Stimulated activated effector memory CD8-positive, alpha-beta T cell treated with anti-CD3 and anti-CD28 coated beads, Interleukin-12 subunit alpha, Interleukin-12 subunit beta, amount 100 ng/mL, for 72 hours (primary cell): ENCODE results near the gene ZG16B.

Experiments
- ATAC-seq: fragments of 150-1000 bp; cut with Tn5 transposase; 2 replicates; pipeline ENCODE4 v1.10.0; 2021
- DNase-seq, 2 donors: peaks; one replicate each; pipeline ENCODE4 v3.0.0; 2021 to 2022; ENCODE audit warnings: low spot score in 2 of 2
- H3K27ac Mint-ChIP-seq: one replicate; pipeline ENCODE4 v1.8.0; 2022; ENCODE audit warnings: mild to moderate bottlenecking, mixed read lengths
- H3K36me3 Mint-ChIP-seq: one replicate; pipeline ENCODE4 v1.8.0; 2022; ENCODE audit warnings: mild to moderate bottlenecking, mixed read lengths
- H3K4me1 Mint-ChIP-seq: one replicate; pipeline ENCODE4 v1.8.0; 2022; ENCODE audit warnings: mixed read lengths
- H3K4me3 Mint-ChIP-seq: one replicate; pipeline ENCODE4 v1.8.0; 2022; ENCODE audit warnings: mild to moderate bottlenecking, mixed read lengths
- H3K9me3 Mint-ChIP-seq: one replicate; pipeline ENCODE4 v1.8.0; 2022; ENCODE audit warnings: mixed read lengths

The ZG16B gene

DNA sequence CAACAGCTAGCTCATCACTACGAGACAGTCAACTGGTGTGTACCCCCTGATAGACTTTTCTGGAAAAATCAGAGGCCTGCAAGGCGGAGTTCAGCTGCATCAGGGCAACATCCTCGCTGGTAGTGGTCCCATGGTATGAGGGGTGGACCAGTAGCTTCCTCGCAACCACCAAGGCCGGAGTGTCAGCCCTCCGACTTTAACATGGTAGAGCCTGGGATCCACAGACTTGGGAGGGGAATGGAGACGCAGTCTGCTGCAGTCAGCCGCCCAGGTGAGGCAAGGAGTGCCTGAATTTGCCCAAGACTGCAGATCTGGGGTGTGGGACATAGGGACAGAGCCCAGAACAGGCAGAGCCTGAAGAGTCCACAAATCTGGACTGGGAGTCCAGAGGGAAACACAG is 13.4 kb downstream of the ZG16B start:
- no peak overlapping the region for H3K4me3 Mint-ChIP-seq
- peaks cover 8% of the 10 kb centered on the region for H3K36me3 Mint-ChIP-seq
- H3K27ac Mint-ChIP-seq, result no peak overlapping the region
- H3K9me3 Mint-ChIP-seq, result no peaks in the 10 kb centered on the region
- DNase-seq (no peak), ATAC-seq (no peak)
- peaks cover 73% of the 10 kb centered on the region for H3K4me1 Mint-ChIP-seq

- ATAC-seq (peak; percentile 15), DNase-seq (no peak)
- peaks cover 8% of the 10 kb centered on the region for H3K36me3 Mint-ChIP-seq
- H3K4me3 Mint-ChIP-seq, result no peak overlapping the region
- no peaks in the 10 kb centered on the region for H3K9me3 Mint-ChIP-seq
- H3K4me1 Mint-ChIP-seq, result peaks cover 66% of the 10 kb centered on the region
- H3K27ac Mint-ChIP-seq, result peak overlapping the region; percentile 15
Measured at GRCh38 chr16:2845116-2845515, 15.0 kb downstream of the ZG16B start.

DNA sequence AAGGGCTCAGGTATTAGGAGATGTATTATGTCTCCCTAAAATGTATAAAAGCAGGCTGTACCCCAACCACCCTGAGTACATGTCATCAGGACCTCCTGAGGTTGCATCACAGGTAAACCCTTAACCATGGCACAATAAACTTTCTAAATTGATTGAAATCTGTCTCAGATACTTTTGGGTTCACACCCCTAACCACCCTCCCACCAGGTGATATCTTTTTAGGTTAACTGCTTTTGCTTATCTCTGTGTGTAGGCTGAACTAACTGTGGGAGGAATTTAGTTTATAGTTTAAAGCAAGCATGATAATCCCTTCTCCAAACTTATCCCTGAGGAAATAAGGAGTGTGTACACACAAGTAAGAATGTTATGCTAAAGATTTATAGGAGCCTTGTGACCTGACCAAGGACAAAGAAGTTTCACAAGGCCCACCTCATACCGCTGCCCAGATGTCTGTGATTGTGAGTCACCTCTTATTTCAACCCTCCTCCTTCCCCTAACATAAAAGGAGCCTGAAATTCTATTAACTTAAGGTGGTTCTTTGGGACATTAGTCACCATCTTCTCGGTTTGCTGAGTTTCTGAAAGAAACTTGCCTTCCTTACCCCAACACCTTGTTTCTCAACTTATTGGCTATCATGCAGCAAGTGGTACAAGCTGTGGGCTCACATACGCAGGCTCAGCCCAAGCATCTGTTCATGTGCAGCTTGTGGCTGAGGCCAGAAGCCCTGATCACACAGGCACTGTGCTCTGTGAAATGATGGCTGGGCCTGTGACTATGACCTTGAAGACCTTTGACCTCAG is 16.6 kb downstream of the ZG16B start:
- Mint-ChIP-seq H3K27ac (peak overlapping the region; percentile 44), H3K4me1 (peaks cover 56% of the 10 kb centered on the region), H3K36me3 (peaks cover 8% of the 10 kb centered on the region), H3K9me3 (no peaks in the 10 kb centered on the region), H3K4me3 (peak overlapping the region; percentile 25)
- DNase-seq (no peak), ATAC-seq (peak; percentile 87)

DNA sequence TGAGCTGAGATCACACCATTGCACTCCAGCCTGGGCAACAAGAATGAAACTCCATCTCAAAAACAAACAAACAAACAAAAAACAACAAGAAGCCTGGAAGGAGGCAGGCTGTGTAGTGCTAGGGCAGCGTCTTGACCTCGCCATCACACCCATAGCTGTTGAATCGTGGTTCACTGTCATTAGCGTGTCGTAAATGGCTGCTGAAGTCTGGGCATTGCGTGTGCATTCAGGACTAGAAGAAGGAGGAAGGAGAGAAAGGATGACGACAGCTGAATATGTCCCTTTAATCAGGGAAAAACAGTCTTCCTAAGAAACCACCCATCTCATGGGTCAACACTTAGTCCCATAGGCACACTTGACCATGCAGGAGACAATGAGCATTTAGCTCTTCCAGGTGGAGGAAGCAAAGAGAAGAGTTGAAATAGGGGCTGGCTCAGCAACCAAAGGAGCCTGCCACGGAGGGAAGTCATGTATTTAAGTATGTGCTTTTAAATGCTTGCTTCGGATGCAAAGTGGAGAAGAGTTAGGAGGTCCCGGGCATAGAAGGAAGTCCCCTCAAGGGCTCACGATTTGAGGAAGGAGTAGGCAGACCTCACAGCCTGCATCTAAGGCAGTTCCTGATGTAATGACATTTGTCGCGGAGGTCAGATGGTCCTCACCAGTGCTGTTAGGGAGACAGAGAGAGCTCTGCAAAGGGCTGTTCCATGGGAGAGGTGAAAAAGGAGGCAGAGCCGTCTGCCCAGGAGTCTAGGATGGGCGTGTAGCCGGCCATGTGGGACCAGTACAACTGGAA is 19.0 kb downstream of the ZG16B start:
- Mint-ChIP-seq H3K27ac (no peak overlapping the region), H3K4me1 (peaks cover 42% of the 10 kb centered on the region), H3K4me3 (no peak overlapping the region), H3K9me3 (peaks cover 2% of the 10 kb centered on the region), H3K36me3 (no peaks in the 10 kb centered on the region)
- no peak for DNase-seq
- ATAC-seq, result no peak

GRCh38 chr16:2852003-2852730 is 22.1 kb downstream of the ZG16B start:
- no peak overlapping the region for H3K4me3 Mint-ChIP-seq
- peaks cover 8% of the 10 kb centered on the region for H3K9me3 Mint-ChIP-seq
- DNase-seq, result no peak
- ATAC-seq, result no peak
- H3K36me3 Mint-ChIP-seq, result no peaks in the 10 kb centered on the region
- no peak overlapping the region for H3K27ac Mint-ChIP-seq
- peaks cover 16% of the 10 kb centered on the region for H3K4me1 Mint-ChIP-seq

DNA sequence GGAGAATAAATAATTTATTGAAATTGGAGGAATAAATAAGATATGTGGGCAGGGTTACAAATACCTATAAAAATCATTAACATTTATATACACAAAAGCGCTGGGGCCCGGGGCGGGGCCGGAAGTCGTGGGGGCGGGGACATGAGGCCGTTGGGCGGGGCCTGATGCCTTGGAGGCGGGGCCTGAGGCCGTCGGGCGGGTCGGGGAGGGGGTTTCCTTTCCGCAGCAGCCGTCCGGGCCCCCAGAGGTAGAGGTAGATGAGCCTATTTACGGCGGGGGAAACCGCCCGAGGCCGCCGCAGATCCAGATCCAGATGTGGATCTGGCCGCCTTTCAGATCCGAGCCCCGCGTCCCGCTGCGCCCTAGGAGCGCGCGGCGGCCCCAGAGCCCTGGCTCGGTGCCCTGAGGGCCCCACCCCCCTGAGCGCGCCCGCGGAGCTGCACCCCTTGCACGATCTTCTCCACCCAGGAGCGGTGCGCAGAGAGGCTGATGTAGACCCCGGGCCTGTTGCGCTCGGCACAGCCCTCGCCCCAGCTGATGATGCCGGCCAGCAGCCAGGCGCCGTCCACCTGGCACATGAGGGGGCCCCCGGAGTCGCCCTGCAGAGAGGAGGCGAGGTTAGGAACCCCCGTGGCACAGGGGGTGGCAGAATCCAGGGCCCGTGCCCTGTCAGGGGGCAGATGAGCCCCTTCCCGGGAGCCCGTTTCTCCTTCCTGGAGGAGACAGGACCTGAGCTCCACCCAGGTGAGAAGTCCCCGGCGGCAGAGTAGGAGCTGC is 22.8 kb downstream of the ZG16B start:
- peaks cover 20% of the 10 kb centered on the region for H3K4me1 Mint-ChIP-seq
- H3K36me3 Mint-ChIP-seq, result no peaks in the 10 kb centered on the region
- ATAC-seq, result no peak
- DNase-seq, result no peak
- H3K4me3 Mint-ChIP-seq, result no peak overlapping the region
- peaks cover 8% of the 10 kb centered on the region for H3K9me3 Mint-ChIP-seq
- no peak overlapping the region for H3K27ac Mint-ChIP-seq

GRCh38 chr16:2853531-2854073 is 23.5 kb downstream of the ZG16B start:
- ATAC-seq (no peak), DNase-seq (no peak)
- Mint-ChIP-seq H3K4me3 (no peak overlapping the region), H3K4me1 (peaks cover 20% of the 10 kb centered on the region), H3K9me3 (peaks cover 8% of the 10 kb centered on the region), H3K36me3 (no peaks in the 10 kb centered on the region), H3K27ac (no peak overlapping the region)

- DNase-seq (no peak), ATAC-seq (no peak)
- Mint-ChIP-seq H3K4me3 (no peak overlapping the region), H3K4me1 (peaks cover 14% of the 10 kb centered on the region), H3K27ac (peak overlapping the region; percentile 10), H3K36me3 (no peaks in the 10 kb centered on the region), H3K9me3 (peaks cover 8% of the 10 kb centered on the region)
Measured at GRCh38 chr16:2854700-2855309, 24.7 kb downstream of the ZG16B start.

DNA sequence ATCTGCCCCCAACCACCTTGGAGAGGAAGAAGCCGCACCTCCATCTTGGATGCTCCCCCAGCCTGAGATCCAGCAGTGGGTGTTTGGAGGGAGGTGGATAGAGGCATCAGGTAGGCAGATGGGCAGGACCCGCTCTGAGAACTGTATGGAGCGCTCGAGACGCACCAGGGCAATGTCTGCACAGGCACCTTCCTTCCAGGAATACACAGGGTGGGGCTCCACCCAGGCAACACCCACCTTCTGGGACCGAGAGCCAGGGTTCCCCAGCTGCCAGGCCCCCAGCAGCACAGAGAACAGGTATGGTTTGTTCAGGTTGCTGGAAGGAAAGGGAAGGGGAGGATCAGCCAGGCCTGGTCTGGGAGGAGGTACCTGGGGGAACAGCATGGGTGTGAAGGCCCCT is 25.4 kb downstream of the ZG16B start:
- Mint-ChIP-seq H3K4me3 (no peak overlapping the region), H3K27ac (no peak overlapping the region), H3K9me3 (peaks cover 8% of the 10 kb centered on the region), H3K4me1 (peaks cover 8% of the 10 kb centered on the region), H3K36me3 (no peaks in the 10 kb centered on the region)
- no peak for ATAC-seq
- no peak for DNase-seq

GRCh38 chr16:2856061-2856670 is 26.1 kb downstream of the ZG16B start:
- H3K4me1 Mint-ChIP-seq, result peaks cover 7% of the 10 kb centered on the region
- DNase-seq (no peak), ATAC-seq (no peak)
- no peaks in the 10 kb centered on the region for H3K36me3 Mint-ChIP-seq
- H3K9me3 Mint-ChIP-seq, result peaks cover 9% of the 10 kb centered on the region
- no peak overlapping the region for H3K27ac Mint-ChIP-seq
- H3K4me3 Mint-ChIP-seq, result no peak overlapping the region

DNA sequence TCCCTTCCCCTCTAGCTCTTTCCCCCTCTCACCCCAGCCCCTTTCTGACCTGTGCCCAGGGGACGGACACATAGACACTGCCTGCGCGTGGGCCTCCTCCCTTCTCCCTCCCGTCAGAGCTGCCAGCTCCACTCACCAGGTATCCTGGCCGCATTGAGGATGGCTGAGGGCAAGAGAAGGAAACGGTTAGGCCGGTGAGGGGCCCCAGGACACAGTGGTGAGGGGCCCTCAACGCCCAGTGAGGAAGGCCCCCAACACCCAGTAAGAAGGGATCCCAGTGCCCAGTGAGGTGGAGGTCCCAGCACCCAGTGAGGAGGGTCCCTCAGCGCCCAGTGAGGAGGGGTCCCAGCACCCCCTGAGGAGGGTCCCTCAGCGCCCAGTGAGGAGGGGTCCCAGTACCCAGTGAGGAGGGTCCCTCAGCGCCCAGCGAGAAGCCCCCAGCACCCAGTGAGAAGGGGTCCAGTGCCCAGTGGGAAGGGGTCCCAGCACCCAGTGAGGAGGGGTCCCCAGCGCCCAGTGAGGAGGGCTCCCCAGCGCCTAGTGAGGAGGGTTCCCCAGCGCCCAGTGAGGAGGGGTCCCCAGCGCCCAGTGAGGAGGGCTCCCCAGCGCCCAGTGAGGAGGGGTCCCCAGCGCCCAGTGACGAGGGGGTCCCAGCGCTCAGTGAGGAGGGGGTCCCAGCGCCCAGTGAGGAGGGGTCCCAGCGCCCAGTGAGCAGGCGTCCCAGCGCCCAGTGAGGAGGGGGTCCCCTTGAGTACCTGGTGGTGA is 26.8 kb downstream of the ZG16B start:
- DNase-seq (no peak), ATAC-seq (no peak)
- Mint-ChIP-seq H3K36me3 (no peaks in the 10 kb centered on the region), H3K27ac (peak overlapping the region; percentile 78), H3K4me1 (peaks cover 7% of the 10 kb centered on the region), H3K4me3 (peak overlapping the region; percentile 77), H3K9me3 (peaks cover 11% of the 10 kb centered on the region)

DNA sequence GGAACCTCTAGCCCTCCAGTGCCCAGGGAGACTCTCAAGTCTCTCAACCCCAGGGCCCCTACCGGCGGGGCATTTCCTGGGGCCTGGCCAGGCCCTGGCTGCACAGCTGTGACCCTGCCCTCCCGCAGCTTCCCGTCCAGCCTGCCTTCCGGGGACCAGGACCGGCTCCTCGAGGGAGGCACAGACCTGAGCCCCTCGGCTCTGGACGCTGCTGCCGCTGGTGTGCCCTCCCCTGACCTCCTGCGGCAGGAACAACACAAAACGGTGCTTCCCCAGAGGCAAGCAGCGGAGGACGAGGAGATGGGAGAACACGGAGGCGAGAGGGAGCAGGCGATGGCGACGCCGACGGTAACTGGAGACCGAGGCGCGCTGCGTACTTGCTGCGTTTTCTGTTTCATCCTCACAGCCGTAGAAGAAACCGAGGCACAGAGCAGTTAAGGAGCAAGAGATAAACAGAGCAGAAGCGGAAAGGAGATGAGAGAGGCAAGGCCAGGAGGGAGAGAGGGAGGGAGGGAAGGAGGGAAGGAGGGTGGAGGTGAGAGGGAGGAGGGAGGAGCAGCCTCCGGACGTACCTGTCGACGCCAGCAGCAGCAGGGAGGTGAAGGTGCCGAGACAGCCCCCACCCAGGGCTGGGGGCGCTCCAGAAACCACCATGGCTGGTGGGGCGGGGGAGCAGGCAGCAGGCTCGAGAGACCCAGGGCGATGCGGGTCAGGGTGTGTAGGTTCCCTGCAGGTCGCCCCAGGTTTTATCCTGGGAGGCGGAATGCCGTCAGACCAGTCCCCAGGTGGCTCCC is 27.5 kb downstream of the ZG16B start, which contains the start of gene PRSS22:
TSS of gene PRSS22 (minus strand) at position 720 of the 794 bp plus-strand sequence. CDS start at position 654, 66 bp downstream.
- Mint-ChIP-seq H3K36me3 (no peaks in the 10 kb centered on the region), H3K4me3 (peak within 1 kb of the TSS; percentile 77), H3K9me3 (peaks cover 11% of the 10 kb centered on the region), H3K4me1 (peaks cover 7% of the 10 kb centered on the region), H3K27ac (peak within 1 kb of the TSS; percentile 78)
- ATAC-seq, result peak; percentile 39
- DNase-seq, result no peak
